Smooth muscle cell (in vitro differentiated cells): ENCODE results near the gene CDYL2. TPM values are rescaled to one million over a fixed set of nuclear protein-coding genes. Genes with fewer than 3 reads are reported as not detected.

Experiments used
- DNase-seq: peaks from one replicate; lab custom pipeline; 2025; ENCODE audit not compliant: unreplicated experiment; lab: John Stamatoyannopoulos, UW
- H2AFZ ChIP-seq: fragments of 200-600 bp; sonication (generic); 2 replicates; pipeline ENCODE4 v1.6.0; 2016; ENCODE audit warnings: antibody characterized with exemption, low read depth, mild to moderate bottlenecking
- H3F3A ChIP-seq: fragments of 200-600 bp; sonication (generic); 2 replicates; pipeline ENCODE4 v1.6.0; 2017; ENCODE audit warnings: antibody characterized with exemption, low read depth
- H3K27ac ChIP-seq: fragments of 200-600 bp; sonication (generic); 2 replicates; pipeline ENCODE4 v1.5.1; 2016; ENCODE audit warnings: low read depth, mild to moderate bottlenecking
- H3K27me3 ChIP-seq: fragments of 200-600 bp; sonication (generic); 2 replicates; pipeline ENCODE4 v1.6.1; 2016; ENCODE audit warnings: low read depth, mild to moderate bottlenecking
- H3K36me3 ChIP-seq: fragments of 200-600 bp; sonication (generic); 2 replicates; pipeline ENCODE4 v1.5.1; 2016; ENCODE audit warnings: low read depth
- H3K4me1 ChIP-seq: fragments of 200-600 bp; sonication (generic); 2 replicates; pipeline ENCODE4 v1.5.1; 2016; ENCODE audit warnings: low read depth
- H3K4me2 ChIP-seq: fragments of 200-600 bp; sonication (generic); 2 replicates; pipeline ENCODE4 v1.6.0; 2016; ENCODE audit warnings: mild to moderate bottlenecking
- H3K4me3 ChIP-seq: fragments of 200-600 bp; sonication (generic); 2 replicates; pipeline ENCODE4 v1.5.1; 2016; ENCODE audit warnings: mild to moderate bottlenecking
- H3K79me2 ChIP-seq: fragments of 200-600 bp; sonication (generic); 2 replicates; pipeline ENCODE4 v1.6.0; 2016; ENCODE audit warnings: low read depth, mild to moderate bottlenecking
- H3K9ac ChIP-seq: fragments of 200-600 bp; sonication (generic); 2 replicates; pipeline ENCODE4 v1.6.0; 2016; ENCODE audit warnings: low read depth
- H3K9me3 ChIP-seq: fragments of 200-600 bp; sonication (generic); replicated peaks from 2 replicates; pipeline ENCODE4 v1.5.1; 2016; ENCODE audit warnings: low read depth
- H4K20me1 ChIP-seq: fragments of 200-600 bp; sonication (generic); 2 replicates; pipeline ENCODE4 v1.6.0; 2016; ENCODE audit warnings: low read depth
- CTCF ChIP-seq: fragments of 200-600 bp; sonication (generic); IDR thresholded peaks from 2 replicates; pipeline ENCODE4 v1.5.1; 2017; ENCODE audit warnings: borderline replicate concordance, mild to moderate bottlenecking, antibody characterized with exemption; ENCODE audit not compliant: insufficient read depth, poor library complexity, severe bottlenecking
- WGBS: methylation state at CpG from one replicate; pipeline ENCODE4 v1.1.7; 2016; ENCODE audit warnings: low lambda C conversion rate; 5-methylcytosine and 5-hydroxymethylcytosine counted together
- polyA plus RNA-seq: library from polyadenylated mRNA; unstranded; fragments of >200 nt; fragmentation: Nextera tagmentation; extraction: Ambion mirVana; gene quantifications from 2 replicates; pipeline ENCODE4 v1.2.1, GENCODE V29; 2016
- total RNA-seq: library from RNA; depleted of rRNA; stranded (reverse); fragments of >200 nt; gene quantifications from 2 replicates; pipeline ENCODE4 v1.2.3, GENCODE V29; 2014

CDYL2 gene
- total and polyA plus RNA-seq, 2 experiments from 2014 or later, result 2.0 to 2.9 TPM

GRCh38 chr16:80639636-80640035 lies 164.8 kb downstream of the CDYL2 start:
- Histone ChIP-seq H4K20me1 (no peaks in the 10 kb centered on the region), H3K79me2 (no peaks in the 10 kb centered on the region), H3K9ac (no peak overlapping the region), H3F3A (no peaks in the 10 kb centered on the region), H3K4me3 (no peak overlapping the region), H3K36me3 (no peaks in the 10 kb centered on the region), H3K9me3 (no peaks in the 10 kb centered on the region), H2AFZ (no peak overlapping the region), H3K27me3 (no peaks in the 10 kb centered on the region), H3K27ac (no peak overlapping the region), H3K4me2 (no peak overlapping the region), H3K4me1 (no peaks in the 10 kb centered on the region)
- TF ChIP-seq CTCF, result no peak
- 88% methylated on average over 6 of the region's 6 CpGs for WGBS
- no peak for DNase-seq

GRCh38 chr16:80637621-80638020 lies 166.8 kb downstream of the CDYL2 start:
- H3K9ac ChIP-seq, result no peak overlapping the region
- H2AFZ ChIP-seq, result no peak overlapping the region
- WGBS, result 91% methylated on average over 4 of the region's 4 CpGs
- no peak for DNase-seq
- no peak overlapping the region for H3K4me2 ChIP-seq
- TF ChIP-seq CTCF, result no peak
- H3K9me3 ChIP-seq, result no peaks in the 10 kb centered on the region
- H3K79me2 ChIP-seq, result no peaks in the 10 kb centered on the region
- no peak overlapping the region for H3K4me3 ChIP-seq
- H3K27ac ChIP-seq, result no peak overlapping the region
- no peaks in the 10 kb centered on the region for H3K27me3 ChIP-seq
- H4K20me1 ChIP-seq, result no peaks in the 10 kb centered on the region
- H3K4me1 ChIP-seq, result no peaks in the 10 kb centered on the region
- H3F3A ChIP-seq, result no peaks in the 10 kb centered on the region
- no peaks in the 10 kb centered on the region for H3K36me3 ChIP-seq

DNA sequence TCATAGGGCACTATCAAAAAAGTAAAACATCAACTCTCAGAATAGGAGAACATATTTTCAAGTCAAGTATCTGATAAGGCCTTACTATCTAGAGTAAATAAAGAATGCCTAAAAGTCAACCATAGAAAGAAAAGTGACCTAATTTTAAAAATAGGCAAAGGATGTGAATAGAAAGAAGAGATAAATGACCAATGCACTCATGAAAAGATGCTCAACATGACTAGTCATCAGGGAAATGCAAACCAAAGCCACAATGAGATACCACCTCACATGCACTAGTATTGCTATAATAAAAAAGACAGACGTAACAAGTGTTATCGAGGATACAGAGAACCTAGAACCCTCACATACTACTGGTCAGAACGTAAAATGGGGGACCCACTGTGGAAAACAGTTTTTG lies 172.8 kb downstream of the CDYL2 start:
- Histone ChIP-seq H3K9ac (no peak overlapping the region), H3K4me1 (no peaks in the 10 kb centered on the region), H3K36me3 (no peaks in the 10 kb centered on the region), H3K27me3 (no peaks in the 10 kb centered on the region), H3K4me3 (no peak overlapping the region), H3K9me3 (no peaks in the 10 kb centered on the region), H3K27ac (no peak overlapping the region), H3K4me2 (no peak overlapping the region), H4K20me1 (no peaks in the 10 kb centered on the region), H2AFZ (no peak overlapping the region), H3F3A (no peaks in the 10 kb centered on the region), H3K79me2 (no peaks in the 10 kb centered on the region)
- no peak for TF ChIP-seq CTCF
- DNase-seq, result no peak
- WGBS, result 84% methylated on average over 3 of the region's 3 CpGs

DNA sequence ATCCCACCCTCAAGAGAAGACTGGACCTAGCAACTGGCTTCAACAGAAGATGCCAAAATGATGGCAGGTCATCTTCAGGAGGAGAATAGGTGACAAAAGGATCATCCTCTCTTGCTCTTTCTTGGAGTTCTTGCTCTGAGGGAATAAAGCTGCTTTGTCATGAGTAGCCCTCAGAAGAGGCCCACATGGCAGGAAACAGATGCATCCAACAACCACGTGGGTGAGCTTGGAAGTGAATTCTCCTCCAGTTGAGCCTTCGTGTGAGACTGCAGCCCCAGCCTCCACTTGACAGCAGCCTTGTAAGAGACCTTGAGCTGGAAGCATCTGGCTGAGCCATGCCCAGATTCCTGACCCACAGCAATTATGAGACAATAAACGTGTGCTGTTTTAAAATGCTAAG lies 176.1 kb downstream of the CDYL2 start:
- Histone ChIP-seq H3K4me1 (no peaks in the 10 kb centered on the region), H3K9me3 (peaks cover 8% of the 10 kb centered on the region), H3K27ac (no peak overlapping the region), H3K36me3 (no peaks in the 10 kb centered on the region), H4K20me1 (no peaks in the 10 kb centered on the region), H2AFZ (no peak overlapping the region), H3K27me3 (no peaks in the 10 kb centered on the region), H3K9ac (no peak overlapping the region), H3F3A (no peaks in the 10 kb centered on the region), H3K4me2 (no peak overlapping the region), H3K4me3 (no peak overlapping the region), H3K79me2 (no peaks in the 10 kb centered on the region)
- TF ChIP-seq CTCF, result no peak
- 76% methylated on average over 3 of the region's 3 CpGs for WGBS
- DNase-seq, result no peak
